ENCODE results near the gene RBPJ.
A peak's percentile ranks its signal among the peaks of the same experiment; 100 is the strongest.
"Not testable (repeated sequence)": the region's sequence is repeated elsewhere in the genome, so short reads cannot be mapped to it uniquely, and the experiment has no call there.

Gene RBPJ

DNA sequence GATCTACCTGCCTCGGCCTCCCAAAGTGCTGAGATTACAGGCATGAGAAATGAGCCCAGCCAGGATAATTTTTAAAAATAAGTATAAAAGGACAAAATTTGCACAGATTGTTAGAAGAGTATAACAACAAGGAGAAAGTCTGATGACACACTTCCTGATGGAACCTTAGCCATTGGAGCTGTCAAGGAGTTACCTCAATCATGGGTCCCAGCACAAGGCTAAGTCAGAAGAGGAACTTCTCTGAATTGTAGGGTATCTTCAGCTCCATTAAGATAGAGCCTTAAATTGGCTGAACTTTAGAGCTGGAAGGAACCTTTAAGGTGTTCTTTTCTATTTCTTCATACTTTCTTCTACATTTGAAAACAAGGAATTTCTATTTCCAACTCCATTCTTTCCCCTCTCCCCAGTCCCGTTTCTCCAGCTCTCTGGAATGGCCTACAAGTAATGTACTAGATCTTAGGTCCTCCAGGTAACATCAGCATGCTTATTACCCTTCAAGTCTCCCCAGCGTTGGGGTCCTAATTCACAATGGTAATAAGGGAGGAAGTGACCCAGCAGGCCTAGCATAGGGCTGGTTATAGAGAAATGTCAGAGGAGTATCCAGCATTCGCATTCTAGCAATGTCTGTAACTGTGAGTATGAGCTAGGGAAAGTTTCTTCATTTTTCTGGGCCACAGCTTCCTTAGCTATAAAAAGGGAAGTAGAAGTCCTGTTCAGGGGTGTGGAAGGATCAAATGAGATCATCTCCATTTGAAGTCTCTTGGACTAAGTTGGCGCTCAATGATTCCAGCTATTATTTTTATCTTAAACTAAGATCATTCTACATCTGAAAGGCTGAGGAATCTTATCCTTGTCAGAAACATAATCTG, 18.5 kb upstream of the RBPJ start:
- DNase-seq (ENCODE audit: low read depth in 2 of 2) = no peak

GRCh38 chr4:26303008-26303407, 17.8 kb upstream of the RBPJ start:
- no peak for DNase-seq (ENCODE audit: low read depth in 2 of 2)

DNA sequence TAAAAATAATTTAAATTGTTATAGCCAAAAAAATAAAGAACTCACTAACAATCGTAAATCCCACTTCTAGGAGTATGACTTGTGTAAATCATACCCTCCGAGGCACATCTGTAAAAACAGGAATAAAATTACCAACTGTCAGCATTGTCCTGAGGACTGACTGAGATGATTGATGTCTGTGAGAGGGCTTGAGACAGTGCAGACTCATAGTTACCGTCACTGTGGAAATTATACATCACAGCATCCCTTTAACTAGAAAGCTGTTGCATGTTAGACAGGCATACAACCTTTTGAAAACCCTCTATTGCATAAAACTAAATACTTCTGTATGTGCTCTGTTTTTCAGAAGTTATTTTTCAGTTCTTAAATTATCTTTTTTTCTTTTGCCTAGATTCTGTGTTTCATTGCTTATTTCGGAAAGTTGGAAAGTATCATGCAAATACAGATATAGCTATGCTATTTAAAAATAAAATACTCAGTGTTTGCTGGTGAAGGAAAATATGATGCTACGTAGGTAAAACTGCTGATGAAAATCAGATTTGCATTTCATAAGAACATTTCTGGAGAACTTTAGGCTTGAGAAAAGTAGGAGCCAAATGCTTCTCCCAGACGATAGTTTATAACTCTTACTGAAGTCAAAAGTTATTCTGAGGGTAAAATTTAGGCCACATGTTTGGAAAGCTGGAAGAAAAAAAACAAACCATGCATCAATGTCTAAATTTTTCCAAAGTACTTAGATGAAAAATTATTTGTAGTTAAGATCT, 13.6 kb upstream of the RBPJ start:
- DNase-seq (ENCODE audit: low read depth in 2 of 2) = no peak

DNA sequence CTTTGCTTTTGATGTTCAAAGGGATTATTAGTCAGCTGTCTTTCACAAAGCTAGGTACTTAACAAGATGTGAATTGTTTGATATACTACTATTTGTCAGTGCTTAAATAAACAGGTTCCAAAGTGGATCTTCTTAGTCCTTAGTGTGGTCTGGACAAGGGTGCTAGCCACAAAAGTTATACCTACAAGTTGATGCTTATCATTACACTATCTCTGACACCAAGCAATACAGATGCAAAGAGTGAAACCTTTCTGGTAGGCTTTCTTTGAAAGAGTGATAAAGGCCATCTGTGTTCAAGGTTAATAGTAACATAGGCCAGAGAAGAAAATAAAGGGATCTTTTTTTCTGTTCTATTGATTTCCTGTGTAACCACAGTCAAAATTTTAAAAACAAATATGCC, 12.2 kb upstream of the RBPJ start:
- no peak for DNase-seq (ENCODE audit: low read depth in 2 of 2)

DNA sequence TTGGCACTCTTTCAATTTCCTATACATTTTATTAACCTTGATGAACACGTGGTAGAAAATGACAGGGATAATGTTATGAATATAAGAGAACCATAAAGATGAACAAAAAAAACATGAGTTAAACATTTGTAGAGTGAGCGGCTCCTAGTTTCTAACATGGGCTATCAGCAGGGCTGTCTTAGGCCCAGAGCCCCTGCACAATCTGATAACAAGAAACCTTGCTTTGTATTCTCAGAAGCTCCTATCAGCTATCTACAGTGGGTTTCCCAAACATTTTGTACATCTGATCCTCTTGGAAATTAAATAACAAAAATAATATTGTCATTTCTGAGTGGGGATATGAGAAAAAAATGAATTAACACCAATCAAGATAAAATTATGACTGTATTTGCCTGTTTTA, 10.6 kb upstream of the RBPJ start:
- DNase-seq (ENCODE audit: low read depth in 2 of 2) = no peak

DNA sequence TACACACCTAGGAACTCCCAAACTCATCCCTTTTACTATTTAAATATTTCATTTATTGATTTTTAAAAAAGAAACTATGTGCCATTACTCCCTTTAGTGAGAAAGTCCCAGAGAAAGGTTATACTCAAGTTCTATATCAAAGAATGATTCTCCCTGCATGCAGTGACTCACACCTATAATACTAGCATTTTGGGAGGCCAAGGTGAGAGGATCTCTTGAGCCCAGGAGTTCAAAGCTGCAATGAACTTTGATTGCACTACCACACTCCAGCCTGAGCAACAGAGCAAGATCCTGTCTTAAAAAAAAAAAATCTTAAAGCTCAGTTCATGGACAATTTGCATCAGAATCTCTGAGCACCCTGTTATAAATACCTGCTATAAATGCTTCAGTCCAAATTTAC, 9.2 kb upstream of the RBPJ start:
- DNase-seq (ENCODE audit: low read depth in 2 of 2) = no peak

DNA sequence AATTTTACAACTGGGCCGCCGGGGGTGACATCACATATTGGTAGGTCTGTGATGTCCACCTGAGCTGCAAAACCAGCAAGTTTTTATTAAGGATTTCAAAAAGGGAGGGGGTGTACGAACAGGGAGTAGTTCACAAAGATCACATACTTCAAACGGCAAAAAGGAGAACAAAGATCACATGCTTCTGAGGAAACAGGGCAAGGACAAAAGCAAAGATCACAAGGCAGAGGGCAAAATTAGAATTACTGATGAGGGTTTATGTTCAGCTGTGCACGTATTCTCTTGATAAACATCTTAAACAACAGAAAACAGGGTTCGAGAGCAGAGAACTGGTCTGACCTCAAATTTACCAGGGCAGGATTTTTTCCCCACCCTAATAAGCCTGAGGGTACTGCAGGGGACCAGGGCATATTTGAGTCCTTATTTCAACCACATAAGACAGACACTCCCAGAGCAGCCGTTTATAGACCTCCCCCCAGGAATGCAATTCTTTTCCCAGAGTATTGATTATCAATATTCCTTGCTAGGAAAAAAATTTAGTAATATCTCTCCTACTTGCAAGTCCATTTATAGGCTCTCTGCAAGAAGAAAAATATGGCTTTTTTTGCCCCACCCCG, 5.4 kb upstream of the RBPJ start:
- DNase-seq (ENCODE audit: low read depth in 2 of 2) = not testable (repeated sequence)

DNA sequence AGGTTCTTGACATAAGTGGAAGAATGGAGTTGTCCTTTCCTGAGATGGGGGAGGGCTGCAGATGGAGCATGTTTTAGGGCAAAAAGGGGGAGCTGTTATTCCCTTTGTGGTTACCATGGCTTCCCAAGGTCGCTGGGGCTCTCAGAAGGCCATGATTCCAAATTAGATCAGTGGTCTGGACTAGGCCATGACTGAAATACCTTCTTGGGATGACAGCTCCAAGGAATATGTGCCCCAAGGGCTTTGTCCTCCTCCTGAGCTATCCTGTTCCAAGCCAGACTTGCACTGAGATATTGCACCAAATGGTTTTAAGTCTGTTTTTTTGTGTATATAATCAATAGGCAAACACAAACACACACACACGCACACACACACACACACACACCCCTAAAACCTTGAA, 3.0 kb upstream of the RBPJ start:
- DNase-seq (ENCODE audit: low read depth in 2 of 2) = no peak

GRCh38 chr4:26319467-26319948, 1.3 kb upstream of the RBPJ start:
- DNase-seq (ENCODE audit: low read depth in 2 of 2) = peak; percentile 80 to 91

DNA sequence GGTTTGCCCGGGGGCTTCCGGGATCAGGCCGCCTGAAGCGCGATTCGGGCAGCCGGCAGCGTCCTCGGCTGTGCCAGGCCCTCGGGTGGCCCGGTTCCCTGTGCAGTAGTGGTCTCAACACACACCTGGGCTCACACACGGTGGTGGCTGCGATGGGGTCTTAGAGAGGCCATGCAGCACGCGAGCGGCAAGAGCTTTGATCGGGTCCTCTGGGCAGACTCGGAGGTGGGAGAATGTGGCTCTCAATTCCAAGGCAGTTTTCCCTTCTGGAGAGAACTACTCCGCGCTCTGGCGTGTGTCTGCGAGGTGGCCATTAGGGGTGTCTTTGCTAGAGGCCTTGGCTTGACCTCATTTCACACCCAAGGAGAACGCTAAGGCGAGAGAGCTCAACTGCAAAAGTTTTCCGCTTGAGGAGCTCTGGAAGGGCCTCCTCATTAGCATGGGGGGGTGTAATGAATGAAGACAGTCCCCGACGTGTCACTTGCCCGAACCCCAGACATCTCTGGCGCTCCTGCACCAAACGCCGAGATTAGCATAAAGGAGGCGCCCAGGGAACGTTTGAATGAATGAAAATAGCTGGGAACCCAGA, 771 bp upstream of the RBPJ start:
- DNase-seq (ENCODE audit: low read depth in 2 of 2) = peak; percentile 11

DNA sequence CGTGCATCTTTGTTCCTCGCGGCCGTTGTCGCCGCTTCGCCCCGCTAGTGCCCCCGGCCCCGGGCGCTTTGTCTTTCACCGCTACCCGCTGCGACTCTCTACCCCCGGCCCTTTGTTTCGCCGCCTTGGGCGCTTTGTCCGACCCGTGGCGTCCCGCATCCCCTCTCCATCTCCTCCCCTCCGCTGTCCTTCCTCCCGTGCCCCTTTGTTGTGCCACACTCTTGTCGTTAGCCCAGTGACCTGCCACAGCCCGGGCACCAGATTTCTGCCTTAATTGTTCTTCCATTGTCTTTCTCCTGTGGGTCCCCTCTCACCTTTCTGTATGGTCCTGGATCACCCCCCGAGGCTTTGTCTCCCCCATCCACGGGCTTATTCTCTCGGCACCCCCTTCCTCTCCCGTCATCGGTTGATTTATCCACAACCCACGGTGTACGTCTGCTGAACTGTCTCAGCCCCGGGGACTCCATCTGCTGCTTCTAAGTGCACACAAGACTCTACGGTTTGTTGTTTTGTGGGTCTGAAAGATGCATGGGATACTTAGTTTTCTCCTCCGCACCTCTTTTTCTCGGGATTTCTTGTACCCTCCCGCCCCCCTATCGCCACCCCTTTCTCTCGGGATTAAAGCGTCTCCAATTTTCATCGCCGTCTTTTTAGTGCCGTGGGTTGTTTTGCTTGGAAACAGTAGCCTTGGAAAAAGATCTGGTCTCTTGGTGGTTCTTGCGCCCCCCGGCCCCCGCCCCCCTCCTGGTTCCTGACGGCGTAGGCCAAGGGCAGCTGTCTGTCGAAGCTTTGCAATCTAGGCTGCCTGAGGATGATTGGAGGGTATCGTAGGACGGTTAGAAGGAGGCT, 783 bp downstream of the RBPJ start:
- DNase-seq (ENCODE audit: low read depth in 2 of 2) = no peak

DNA sequence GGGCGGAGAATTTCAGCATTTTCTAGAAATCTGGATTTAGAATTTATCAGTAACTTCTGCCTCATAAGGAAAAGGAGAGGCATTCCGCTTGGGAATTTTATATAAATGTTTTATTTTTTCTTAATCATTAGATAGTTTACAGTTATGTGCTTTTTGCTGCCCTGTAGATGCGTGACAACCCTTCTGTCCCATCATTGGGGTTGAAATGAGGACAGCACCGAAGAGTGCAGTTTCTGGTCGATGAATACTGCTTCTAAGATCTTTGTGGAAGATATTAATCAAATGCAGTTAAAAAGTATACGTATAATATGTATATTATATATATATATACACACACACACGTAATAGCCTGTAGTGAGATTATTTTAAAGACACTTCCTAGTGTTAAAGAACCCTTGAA, 1.5 kb downstream of the RBPJ start:
- DNase-seq (ENCODE audit: low read depth in 2 of 2) = no peak

GRCh38 chr4:26323821-26324220, 3.0 kb downstream of the RBPJ start:
- DNase-seq (ENCODE audit: low read depth in 2 of 2) = no peak

GRCh38 chr4:26325191-26325590, 4.4 kb downstream of the RBPJ start:
- DNase-seq (ENCODE audit: low read depth in 2 of 2) = no peak

- no peak for DNase-seq (ENCODE audit: low read depth in 2 of 2)
Observed at GRCh38 chr4:26326791-26327190, 6.0 kb downstream of the RBPJ start.

DNA sequence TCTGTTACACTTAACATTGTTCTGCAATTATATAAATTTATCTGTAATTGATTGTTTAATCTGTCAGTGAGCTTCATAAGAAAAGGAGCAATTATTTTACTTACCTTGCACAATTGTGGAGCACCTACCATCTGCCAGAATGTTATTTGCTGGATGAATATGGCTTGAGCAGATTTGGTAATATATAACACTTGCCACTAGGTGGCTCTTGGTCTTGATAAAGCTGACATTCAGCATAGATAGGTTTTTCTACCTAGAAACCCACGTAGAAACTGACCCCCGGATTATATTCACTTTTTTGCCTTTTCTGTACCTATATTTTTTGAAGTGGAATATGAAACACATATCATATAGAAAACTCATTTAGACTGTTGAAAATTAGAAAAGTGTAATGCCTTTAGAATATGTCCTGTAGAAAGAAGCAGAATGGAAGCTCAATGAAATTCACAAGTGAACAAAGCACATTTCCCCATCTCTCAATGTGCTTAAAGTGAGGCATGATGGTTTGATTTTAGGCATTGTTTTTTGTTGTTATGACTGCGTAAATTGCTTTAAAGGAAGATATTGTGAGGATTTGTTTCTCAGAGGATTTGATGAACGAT, 9.5 kb downstream of the RBPJ start:
- no peak for DNase-seq (ENCODE audit: low read depth in 2 of 2)

- DNase-seq (ENCODE audit: low read depth in 2 of 2) = no peak
Observed at GRCh38 chr4:26330946-26331345, 10.1 kb downstream of the RBPJ start.

GRCh38 chr4:26331380-26331950, 10.7 kb downstream of the RBPJ start:
- DNase-seq (ENCODE audit: low read depth in 2 of 2) = no peak

- DNase-seq (ENCODE audit: low read depth in 2 of 2) = no peak
Observed at GRCh38 chr4:26334366-26334765, 13.6 kb downstream of the RBPJ start.

DNA sequence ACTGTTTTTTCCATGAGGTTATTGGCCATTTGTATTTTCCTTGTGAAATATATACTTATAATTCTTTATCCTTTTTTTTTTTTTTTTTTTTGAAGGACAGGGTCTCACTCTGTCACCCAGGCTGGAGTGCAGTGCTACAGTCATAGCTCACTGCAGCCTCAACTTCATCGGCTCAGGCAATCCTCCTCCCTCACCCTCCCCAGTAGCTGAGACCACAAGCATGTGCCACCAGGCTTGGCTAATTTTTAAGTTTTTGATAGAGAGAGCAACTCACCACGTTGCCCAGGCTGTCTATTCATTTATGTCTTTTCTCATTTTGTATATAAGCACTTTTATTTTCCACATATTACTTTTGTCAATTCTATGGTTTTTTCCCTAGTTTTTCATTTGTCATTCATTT, 16.8 kb downstream of the RBPJ start:
- DNase-seq (ENCODE audit: low read depth in 2 of 2) = no peak
